K562 (cell line): ENCODE results near the gene SKAP1. TPM values are rescaled to one million over a fixed set of nuclear protein-coding genes. Genes with fewer than 3 reads are reported as not detected.

Experiments
- CXXC5 ChIP-seq: fragments of 250-450 bp; sonication (Bioruptor Pico); IDR thresholded peaks from 2 replicates; pipeline ENCODE4 v1.8.0; 2022; ENCODE audit warnings: inconsistent platforms, mild to moderate bottlenecking, moderate library complexity
- HDAC6 ChIP-seq: IDR thresholded peaks from 2 replicates; pipeline ENCODE4 v1.6.1; 2012; ENCODE audit warnings: low read depth, mild to moderate bottlenecking, control low read depth, inconsistent platforms, low read length, moderate library complexity
- HMBOX1 ChIP-seq: sonication (generic); IDR thresholded peaks from 2 replicates; pipeline ENCODE4 v1.6.1; 2016
- IFI16 ChIP-seq: fragments of 250-450 bp; sonication (Bioruptor Pico); IDR thresholded peaks from 2 replicates; pipeline ENCODE4 v2.1.2; 2022; ENCODE audit warnings: mild to moderate bottlenecking, inconsistent platforms
- IRF1 ChIP-seq: sonication (generic); formaldehyde crosslinking; IDR thresholded peaks from 2 replicates; pipeline ENCODE4 v1.8.0; 2022; ENCODE audit warnings: missing genetic modification reagents, mild to moderate bottlenecking, borderline replicate concordance
- MEIS2 ChIP-seq: fragments of 450-650 bp; IDR thresholded peaks from 2 replicates; pipeline ENCODE4 v1.6.1; 2014; ENCODE audit warnings: mild to moderate bottlenecking; ENCODE audit not compliant: partially characterized antibody
- NR4A1 ChIP-seq, 2 experiments: fragments of 250-450 bp in 1 of 2; fragments of 450-650 bp in 1 of 2; sonication (Bioruptor Pico) in 1 of 2; IDR thresholded peaks; 2 replicates each; pipeline versions ENCODE4 v1.4.0 to v1.6.1; 2016 to 2020; ENCODE audit warnings: mild to moderate bottlenecking in 2 of 2, missing compliant biosample characterization in 1 of 2, missing genetic modification characterization in 1 of 2, moderate library complexity in 1 of 2
- NUFIP1 ChIP-seq: fragments of 450-650 bp; IDR thresholded peaks from 2 replicates; pipeline ENCODE4 v1.6.1; 2018; ENCODE audit not compliant: partially characterized antibody
- PML ChIP-seq: IDR thresholded peaks from 2 replicates; pipeline ENCODE4 v1.6.1; 2012; ENCODE audit warnings: low read length, inconsistent platforms
- POLR2G ChIP-seq: fragments of 200-400 bp; formaldehyde crosslinking; IDR thresholded peaks from 2 replicates; pipeline ENCODE4 v1.6.1; 2017; ENCODE audit warnings: low read depth, mild to moderate bottlenecking, antibody characterized with exemption, low read length, moderate library complexity
- PTTG1 ChIP-seq: fragments of 450-650 bp; IDR thresholded peaks from 2 replicates; pipeline ENCODE4 v1.6.1; 2016; ENCODE audit warnings: low read depth, mild to moderate bottlenecking, missing genetic modification characterization, missing compliant biosample characterization
- PYGO2 ChIP-seq: fragments of 450-650 bp; IDR thresholded peaks from 2 replicates; pipeline ENCODE4 v1.6.1; 2016; ENCODE audit warnings: mild to moderate bottlenecking, missing genetic modification characterization, moderate library complexity, missing compliant biosample characterization
- RAD51 ChIP-seq: fragments of 450-650 bp; IDR thresholded peaks from 2 replicates; pipeline ENCODE4 v1.7.1; 2016; ENCODE audit warnings: low read depth, mild to moderate bottlenecking, borderline replicate concordance
- RBFOX2 ChIP-seq: fragments of 200-400 bp; formaldehyde crosslinking; IDR thresholded peaks from 2 replicates; pipeline ENCODE4 v1.6.1; 2017; ENCODE audit warnings: low read depth, mild to moderate bottlenecking, low read length, moderate library complexity
- RBM14 ChIP-seq: fragments of 200-400 bp; formaldehyde crosslinking; IDR thresholded peaks from 2 replicates; pipeline ENCODE4 v1.6.1; 2018; ENCODE audit warnings: low read depth, mild to moderate bottlenecking, low read length, moderate library complexity, borderline replicate concordance; ENCODE audit not compliant: insufficient read depth
- SMAD4 ChIP-seq: fragments of 250-450 bp; sonication (Bioruptor Pico); conservative IDR thresholded peaks from 2 replicates; pipeline ENCODE4 v1.8.0; 2021; ENCODE audit warnings: inconsistent platforms, mild to moderate bottlenecking, moderate library complexity
- TAL1 ChIP-seq: fragments of 450-650 bp; IDR thresholded peaks from 2 replicates; pipeline ENCODE4 v1.6.1; 2016; ENCODE audit warnings: mild to moderate bottlenecking
- TFE3 ChIP-seq: fragments of 450-650 bp; formaldehyde crosslinking; IDR thresholded peaks from 2 replicates; pipeline ENCODE4 v1.4.0; 2020; ENCODE audit warnings: mild to moderate bottlenecking, mixed read lengths
- ZNF277 ChIP-seq: fragments of 250-450 bp; sonication (Bioruptor Pico); IDR thresholded peaks from 2 replicates; pipeline ENCODE4 v1.8.0; 2022; ENCODE audit warnings: inconsistent platforms, mild to moderate bottlenecking, moderate library complexity, borderline replicate concordance
- ZNF551 ChIP-seq: fragments of 250-450 bp; sonication (Bioruptor Pico); IDR thresholded peaks from 2 replicates; pipeline ENCODE4 v1.5.0; 2021; ENCODE audit warnings: mild to moderate bottlenecking, moderate library complexity
- ZNF766 ChIP-seq: fragments of 200-800 bp; sonication (Bioruptor generic); conservative IDR thresholded peaks from 2 replicates; pipeline ENCODE4 v1.6.1; 2016; ENCODE audit warnings: missing genetic modification characterization, missing compliant biosample characterization
- ZZZ3 ChIP-seq: fragments of 450-650 bp; IDR thresholded peaks from 2 replicates; pipeline ENCODE4 v1.6.1; 2016; ENCODE audit warnings: antibody characterized with exemption, mild to moderate bottlenecking, moderate library complexity
- polyA plus RNA-seq, 8 experiments: library from polyadenylated mRNA; depleted of rRNA in 4 of 8; stranded (reverse) in 5 of 8; unstranded in 3 of 8; fragments of >200 nt; fragmentation: Nextera tagmentation in 2 of 8; fragmentation: Illumina TruSeq in 1 of 8; extraction: Ambion mirVana in 2 of 8; extraction: Trizol in 1 of 8; gene quantifications; 2 replicates each; pipeline versions ENCODE4 v1.2.1 to v1.2.3, GENCODE V29; 2011 to 2014; ENCODE audit warnings: inconsistent platforms in 1 of 8, missing spikeins in 1 of 8
- total RNA-seq, 7 experiments: library from RNA; depleted of rRNA in 6 of 7; stranded (reverse); fragments of >200 nt in 6 of 7; fragmentation: Illumina TruSeq in 2 of 7; extraction: Trizol in 2 of 7; gene quantifications; 2 replicates each; pipeline versions ENCODE4 v1.2.1 to v1.2.3, GENCODE V29; 2011 to 2021; ENCODE audit warnings: low replicate concordance in 1 of 7

Gene SKAP1
- total and polyA plus RNA-seq, 9 of the 15 experiments (the other 6 are each of a cell fraction or from before 2014, with no cell fraction given), result 0.06 to 0.80 (median 0.10) TPM; not detected in 4

GRCh38 chr17:48209973-48210372 is 220.0 kb downstream of the SKAP1 start (continued):
- TF ChIP-seq TAL1, result peak; percentile 60; the same call in 1 of the 2 replicates
- TF ChIP-seq ZNF551 (CRISPR knock-in tag), result no peak
- no peak for TF ChIP-seq HMBOX1
- TF ChIP-seq HDAC6, result no peak
- TF ChIP-seq MEIS2, result peak; percentile 32
- no peak for TF ChIP-seq IFI16 (CRISPR knock-in tag)
- TF ChIP-seq SMAD4, result no peak
- peak; percentile 69 for TF ChIP-seq CXXC5 (CRISPR knock-in tag)
- no peak for TF ChIP-seq ZNF277 (CRISPR knock-in tag)
- no peak for TF ChIP-seq IRF1
- TF ChIP-seq NR4A1 (CRISPR knock-in tag; IDR thresholded peaks at IDR 0.05), result no peak
- no peak for TF ChIP-seq NR4A1 (tag; IDR thresholded peaks at IDR 0.05)
- TF ChIP-seq RBFOX2, result no peak
- TF ChIP-seq ZNF766, result no peak
- no peak for TF ChIP-seq RBM14
- TF ChIP-seq POLR2G, result no peak
- TF ChIP-seq PTTG1, result no peak
- no peak for TF ChIP-seq NUFIP1
- no peak for TF ChIP-seq PML
- TF ChIP-seq TFE3 (CRISPR knock-in tag), result 0 out of 2 replicates have a peak, but pooled peaks have one; percentile 5
- peak; percentile 29; the same call in 1 of the 2 replicates for TF ChIP-seq RAD51
- TF ChIP-seq ZZZ3, result no peak
- TF ChIP-seq PYGO2, result no peak
